ENCODE measurements around the gene MLNR.

GRCh38 chr13:49190901-49191300 is 29.2 kb upstream of the MLNR start:
- TF ChIP-seq CTCF (IDR thresholded peaks at IDR 0.05) (no peak), POLR2A (IDR thresholded peaks at IDR 0.05) (no peak)

All from breast epithelium (tissue), 3 donors.